BLaER1 treated with 17β-estradiol and CSF1 and Interleukin-3, amounts not matched to agents 10 nM and 100 nM (cell line): ENCODE data around the gene FOXC2.
A peak's percentile ranks its signal among the peaks of the same experiment; 100 is the strongest.

Source experiments
- H3K27ac ChIP-seq, 11 experiments: shearing (Covaris generic); formaldehyde crosslinking; 2 replicates each; pipeline ENCODE4 v1.8.1; 2022
- H3K27me3 ChIP-seq, 11 experiments: shearing (Covaris generic); formaldehyde crosslinking; 2 replicates each; pipeline ENCODE4 v1.8.1; 2022
- H3K36me3 ChIP-seq, 11 experiments: shearing (Covaris generic); formaldehyde crosslinking; 2 replicates each; pipeline ENCODE4 v1.8.1; 2022
- H3K4me1 ChIP-seq, 10 experiments: shearing (Covaris generic); formaldehyde crosslinking; 2 replicates each; pipeline ENCODE4 v1.8.1; 2022
- H3K4me2 ChIP-seq, 11 experiments: shearing (Covaris generic); formaldehyde crosslinking; 2 replicates each; pipeline ENCODE4 v1.8.1; 2022
- H3K4me3 ChIP-seq, 10 experiments: shearing (Covaris generic); formaldehyde crosslinking; 2 replicates each; pipeline ENCODE4 v1.8.1; 2022
- H3K9ac ChIP-seq, 11 experiments: shearing (Covaris generic); formaldehyde crosslinking; 2 replicates each; pipeline ENCODE4 v1.8.1; 2022
- H3K9me3 ChIP-seq, 11 experiments: shearing (Covaris generic); formaldehyde crosslinking; replicated peaks in 1 of 11; 2 replicates each; pipeline ENCODE4 v1.8.1; 2022
- H4K20me1 ChIP-seq, 11 experiments: shearing (Covaris generic); formaldehyde crosslinking; 2 replicates each; pipeline ENCODE4 v1.8.1; 2022
- Cebpa-rat ChIP-seq, 11 experiments: shearing (Covaris generic); IDR thresholded peaks; 2 replicates each; pipeline ENCODE4 v1.8.1; 2022

The FOXC2 gene

DNA sequence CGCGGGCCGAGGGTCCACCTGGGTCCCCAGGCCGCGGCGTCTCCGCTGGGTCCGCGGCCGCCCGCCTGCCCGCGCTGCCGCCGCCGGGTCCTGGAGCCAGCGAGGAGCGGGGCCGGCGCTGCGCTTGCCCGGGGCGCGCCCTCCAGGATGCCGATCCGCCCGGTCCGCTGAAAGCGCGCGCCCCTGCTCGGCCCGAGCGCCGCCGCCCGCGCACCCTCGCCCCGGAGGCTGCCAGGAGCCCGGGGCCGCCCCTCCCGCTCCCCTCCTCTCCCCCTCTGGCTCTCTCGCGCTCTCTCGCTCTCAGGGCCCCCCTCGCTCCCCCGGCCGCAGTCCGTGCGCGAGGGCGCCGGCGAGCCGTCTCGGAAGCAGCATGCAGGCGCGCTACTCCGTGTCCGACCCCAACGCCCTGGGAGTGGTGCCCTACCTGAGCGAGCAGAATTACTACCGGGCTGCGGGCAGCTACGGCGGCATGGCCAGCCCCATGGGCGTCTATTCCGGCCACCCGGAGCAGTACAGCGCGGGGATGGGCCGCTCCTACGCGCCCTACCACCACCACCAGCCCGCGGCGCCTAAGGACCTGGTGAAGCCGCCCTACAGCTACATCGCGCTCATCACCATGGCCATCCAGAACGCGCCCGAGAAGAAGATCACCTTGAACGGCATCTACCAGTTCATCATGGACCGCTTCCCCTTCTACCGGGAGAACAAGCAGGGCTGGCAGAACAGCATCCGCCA lies 504 bp downstream of the FOXC2 start:
- Histone ChIP-seq H3K27me3 (peaks cover 82 to 84% (median 83%) of the 10 kb centered on the region in 11 experiments), H3K4me1 (peaks cover 16 to 34% (median 30%) of the 10 kb centered on the region in 10 experiments), H3K9me3 (peaks cover 0 to 16% (median 0%) of the 10 kb centered on the region in 11 experiments; a peak in 4 of 22 replicates), H3K27ac (no peak overlapping the region), H3K36me3 (no peaks in the 10 kb centered on the region), H3K4me2 (peak overlapping the region; percentile 82 to 94 (median 92)), H4K20me1 (peaks cover 0 to 38% (median 13%) of the 10 kb centered on the region in 11 experiments; a peak in 11 of 22 replicates), H3K9ac (peak overlapping the region in 7 of 11 experiments; percentile 22 to 49 (median 44); a peak in 7 of 22 replicates), H3K4me3 (peak overlapping the region; percentile 46 to 73 (median 63))
- TF ChIP-seq Cebpa-rat (IDR thresholded peaks at IDR 0.05), result no peak

DNA sequence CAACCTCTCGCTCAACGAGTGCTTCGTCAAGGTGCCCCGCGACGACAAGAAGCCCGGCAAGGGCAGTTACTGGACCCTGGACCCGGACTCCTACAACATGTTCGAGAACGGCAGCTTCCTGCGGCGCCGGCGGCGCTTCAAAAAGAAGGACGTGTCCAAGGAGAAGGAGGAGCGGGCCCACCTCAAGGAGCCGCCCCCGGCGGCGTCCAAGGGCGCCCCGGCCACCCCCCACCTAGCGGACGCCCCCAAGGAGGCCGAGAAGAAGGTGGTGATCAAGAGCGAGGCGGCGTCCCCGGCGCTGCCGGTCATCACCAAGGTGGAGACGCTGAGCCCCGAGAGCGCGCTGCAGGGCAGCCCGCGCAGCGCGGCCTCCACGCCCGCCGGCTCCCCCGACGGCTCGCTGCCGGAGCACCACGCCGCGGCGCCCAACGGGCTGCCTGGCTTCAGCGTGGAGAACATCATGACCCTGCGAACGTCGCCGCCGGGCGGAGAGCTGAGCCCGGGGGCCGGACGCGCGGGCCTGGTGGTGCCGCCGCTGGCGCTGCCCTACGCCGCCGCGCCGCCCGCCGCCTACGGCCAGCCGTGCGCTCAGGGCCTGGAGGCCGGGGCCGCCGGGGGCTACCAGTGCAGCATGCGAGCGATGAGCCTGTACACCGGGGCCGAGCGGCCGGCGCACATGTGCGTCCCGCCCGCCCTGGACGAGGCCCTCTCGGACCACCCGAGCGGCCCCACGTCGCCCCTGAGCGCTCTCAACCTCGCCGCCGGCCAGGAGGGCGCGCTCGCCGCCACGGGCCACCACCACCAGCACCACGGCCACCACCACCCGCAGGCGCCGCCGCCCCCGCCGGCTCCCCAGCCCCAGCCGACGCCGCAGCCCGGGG lies 1.3 kb downstream of the FOXC2 start:
- H4K20me1 ChIP-seq, result peaks cover 0 to 38% (median 13%) of the 10 kb centered on the region in 11 experiments; a peak in 11 of 22 replicates
- H3K9me3 ChIP-seq, result peaks cover 0 to 16% (median 0%) of the 10 kb centered on the region in 11 experiments; a peak in 4 of 22 replicates
- H3K27me3 ChIP-seq, result peaks cover 85 to 92% (median 88%) of the 10 kb centered on the region in 11 experiments
- H3K4me1 ChIP-seq, result peaks cover 16 to 38% (median 31%) of the 10 kb centered on the region in 10 experiments
- TF ChIP-seq Cebpa-rat (IDR thresholded peaks at IDR 0.05), result no peak
- H3K36me3 ChIP-seq, result no peaks in the 10 kb centered on the region
- peak overlapping the region in 2 of 10 experiments; percentile 58 to 67; a peak in 3 of 20 replicates for H3K4me3 ChIP-seq
- H3K9ac ChIP-seq, result no peak overlapping the region
- no peak overlapping the region for H3K27ac ChIP-seq
- peak overlapping the region in 2 of 11 experiments; percentile 82 to 93; a peak in 4 of 22 replicates for H3K4me2 ChIP-seq

DNA sequence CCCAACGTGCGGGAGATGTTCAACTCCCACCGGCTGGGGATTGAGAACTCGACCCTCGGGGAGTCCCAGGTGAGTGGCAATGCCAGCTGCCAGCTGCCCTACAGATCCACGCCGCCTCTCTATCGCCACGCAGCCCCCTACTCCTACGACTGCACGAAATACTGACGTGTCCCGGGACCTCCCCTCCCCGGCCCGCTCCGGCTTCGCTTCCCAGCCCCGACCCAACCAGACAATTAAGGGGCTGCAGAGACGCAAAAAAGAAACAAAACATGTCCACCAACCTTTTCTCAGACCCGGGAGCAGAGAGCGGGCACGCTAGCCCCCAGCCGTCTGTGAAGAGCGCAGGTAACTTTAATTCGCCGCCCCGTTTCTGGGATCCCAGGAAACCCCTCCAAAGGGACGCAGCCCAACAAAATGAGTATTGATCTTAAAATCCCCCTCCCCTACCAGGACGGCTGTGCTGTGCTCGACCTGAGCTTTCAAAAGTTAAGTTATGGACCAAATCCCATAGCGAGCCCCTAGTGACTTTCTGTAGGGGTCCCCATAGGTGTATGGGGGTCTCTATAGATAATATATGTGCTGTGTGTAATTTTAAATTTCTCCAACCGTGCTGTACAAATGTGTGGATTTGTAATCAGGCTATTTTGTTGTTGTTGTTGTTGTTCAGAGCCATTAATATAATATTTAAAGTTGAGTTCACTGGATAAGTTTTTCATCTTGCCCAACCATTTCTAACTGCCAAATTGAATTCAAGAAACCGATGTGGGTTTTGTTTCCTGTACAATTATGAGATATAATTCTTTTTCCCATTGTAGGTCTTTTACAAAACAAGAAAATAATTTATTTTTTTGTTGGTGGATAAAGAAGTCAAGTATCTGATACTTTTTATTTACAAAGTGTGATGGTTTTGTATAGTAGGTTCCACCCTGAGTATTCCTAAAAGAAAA lies 2.3 kb downstream of the FOXC2 start:
- no peak for TF ChIP-seq Cebpa-rat (IDR thresholded peaks at IDR 0.05)
- no peak overlapping the region for H3K27ac ChIP-seq
- no peak overlapping the region for H3K4me2 ChIP-seq
- H3K27me3 ChIP-seq, result peaks cover 84 to 100% (median 89%) of the 10 kb centered on the region in 11 experiments
- no peaks in the 10 kb centered on the region for H3K36me3 ChIP-seq
- no peak overlapping the region for H3K4me3 ChIP-seq
- peaks cover 0 to 16% (median 0%) of the 10 kb centered on the region in 11 experiments; a peak in 4 of 22 replicates for H3K9me3 ChIP-seq
- H3K4me1 ChIP-seq, result peaks cover 16 to 34% (median 30%) of the 10 kb centered on the region in 10 experiments
- H4K20me1 ChIP-seq, result peaks cover 0 to 37% (median 13%) of the 10 kb centered on the region in 11 experiments; a peak in 11 of 22 replicates
- no peak overlapping the region for H3K9ac ChIP-seq

DNA sequence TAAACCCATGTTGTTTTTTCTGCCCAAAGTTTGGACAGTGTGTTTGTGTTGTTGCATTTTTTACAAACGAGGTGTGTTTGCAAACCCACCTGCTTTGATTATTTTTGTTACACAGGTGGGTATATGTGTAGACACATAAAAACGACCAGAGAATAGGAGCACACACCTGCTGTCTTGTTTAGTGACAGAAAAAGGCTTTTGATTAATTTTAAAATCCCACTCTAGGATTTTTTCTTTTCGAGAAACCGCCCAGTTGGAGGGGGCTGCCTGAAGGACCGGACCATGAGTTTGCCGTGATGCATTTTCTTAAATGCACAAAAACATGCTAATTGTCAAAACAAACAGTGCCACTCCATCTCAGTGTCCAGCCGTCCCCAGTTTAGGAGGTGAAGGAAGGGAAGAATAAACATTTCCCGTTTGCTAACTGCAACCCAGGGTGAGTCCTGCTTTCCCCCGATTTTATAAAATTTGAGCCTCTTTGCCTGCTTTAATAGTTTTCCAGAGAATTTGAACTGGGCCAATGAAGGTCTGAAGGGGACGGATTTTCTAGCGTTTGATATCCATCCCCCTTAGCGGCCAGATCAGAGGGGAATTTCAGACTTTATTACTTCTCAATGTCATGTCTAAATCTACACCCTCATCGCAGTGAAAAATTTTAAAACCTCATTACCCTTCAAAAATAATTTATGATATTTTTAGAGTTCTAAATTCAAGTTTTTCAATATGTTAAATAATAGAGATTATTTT lies 3.2 kb downstream of the FOXC2 start:
- Histone ChIP-seq H3K36me3 (no peaks in the 10 kb centered on the region), H3K27me3 (peaks cover 74 to 100% (median 87%) of the 10 kb centered on the region in 11 experiments), H3K4me3 (no peak overlapping the region), H4K20me1 (peaks cover 0 to 36% (median 13%) of the 10 kb centered on the region in 11 experiments; a peak in 11 of 22 replicates), H3K9ac (no peak overlapping the region), H3K27ac (no peak overlapping the region), H3K4me1 (peaks cover 14 to 30% (median 27%) of the 10 kb centered on the region in 10 experiments), H3K9me3 (peaks cover 0 to 16% (median 0%) of the 10 kb centered on the region in 11 experiments; a peak in 4 of 22 replicates), H3K4me2 (peak overlapping the region in 1 of 11 experiments; percentile 75; a peak in 2 of 22 replicates)
- TF ChIP-seq Cebpa-rat (IDR thresholded peaks at IDR 0.05), result no peak

DNA sequence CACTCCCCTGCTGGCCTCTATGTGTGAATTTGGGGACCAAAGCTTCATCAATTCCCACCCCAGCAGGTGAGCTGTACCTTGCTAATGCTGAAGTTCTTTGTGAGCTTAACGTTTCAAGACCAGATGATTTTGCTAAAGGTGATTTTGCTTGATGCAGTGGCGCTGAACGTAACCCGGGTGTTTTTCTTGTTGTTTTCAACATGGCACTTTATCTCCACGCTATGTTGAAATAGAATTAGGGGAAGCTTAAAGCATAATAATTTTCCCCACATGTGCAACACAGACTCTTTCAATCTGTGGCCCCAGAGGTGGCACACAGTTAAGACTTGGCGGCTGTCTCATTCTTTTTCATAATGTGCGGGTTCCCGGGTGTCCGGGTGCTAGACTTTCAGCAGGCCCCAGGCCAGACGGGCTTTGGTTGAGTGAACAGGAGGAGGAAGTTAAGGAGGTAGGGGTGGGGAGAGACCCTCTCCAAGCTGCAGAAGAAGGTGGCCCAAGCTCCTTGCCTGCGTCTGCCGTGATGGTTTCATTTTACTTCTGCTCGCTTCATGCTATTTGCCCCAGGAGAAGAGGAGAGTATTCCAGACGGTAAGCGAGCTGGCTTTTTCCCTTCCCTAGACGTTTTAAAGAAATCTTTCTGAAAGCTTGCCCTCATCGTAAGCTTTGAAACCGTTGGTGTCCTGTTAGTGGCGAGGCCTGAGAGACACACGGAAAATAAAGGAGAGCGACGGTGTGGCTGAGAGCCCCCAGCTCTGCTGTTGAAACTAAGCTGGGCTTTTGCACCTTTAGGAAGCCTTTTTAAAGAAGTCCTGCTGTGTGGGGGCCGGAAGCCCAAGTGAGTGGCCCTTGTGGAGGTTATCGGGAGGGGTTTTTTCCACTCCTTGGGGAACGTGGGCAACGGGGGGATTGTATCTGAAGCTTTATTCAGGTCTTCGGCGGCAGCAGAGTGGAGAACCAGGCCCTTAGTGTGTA lies 4.2 kb downstream of the FOXC2 start:
- H3K9ac ChIP-seq, result peak overlapping the region in 5 of 11 experiments; percentile 4 to 39 (median 37); a peak in 4 of 22 replicates
- peaks cover 14 to 30% (median 27%) of the 10 kb centered on the region in 10 experiments for H3K4me1 ChIP-seq
- H3K27me3 ChIP-seq, result peaks cover 72 to 100% (median 87%) of the 10 kb centered on the region in 11 experiments
- no peak for TF ChIP-seq Cebpa-rat (IDR thresholded peaks at IDR 0.05)
- peaks cover 0 to 36% (median 13%) of the 10 kb centered on the region in 11 experiments; a peak in 10 of 22 replicates for H4K20me1 ChIP-seq
- H3K4me3 ChIP-seq, result peak overlapping the region in 3 of 10 experiments; percentile 1 to 20 (median 17); a peak in 3 of 20 replicates
- peak overlapping the region; percentile 45 to 83 (median 68) for H3K4me2 ChIP-seq
- no peak overlapping the region for H3K27ac ChIP-seq
- peaks cover 0 to 12% (median 0%) of the 10 kb centered on the region in 11 experiments; a peak in 4 of 22 replicates for H3K9me3 ChIP-seq
- no peaks in the 10 kb centered on the region for H3K36me3 ChIP-seq

DNA sequence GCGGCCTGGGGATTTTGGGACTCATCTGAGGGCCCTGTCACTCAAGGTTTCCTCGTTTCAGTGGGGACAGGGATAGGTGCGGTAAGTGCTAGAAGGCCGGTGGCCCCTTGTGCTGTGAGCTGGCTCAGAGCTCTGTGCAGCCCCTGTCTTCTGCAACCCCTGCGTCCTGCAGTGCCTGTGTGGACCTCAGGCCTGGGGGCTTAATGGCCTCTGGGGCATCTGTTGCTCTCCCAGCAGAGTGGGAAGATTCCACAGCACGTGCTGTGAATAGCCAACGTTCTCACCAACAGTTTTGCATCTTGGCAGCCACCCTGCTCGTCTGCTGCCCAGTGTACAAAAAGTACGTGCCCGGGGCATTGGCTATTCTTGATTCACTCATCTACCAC lies 4.9 kb downstream of the FOXC2 start:
- Histone ChIP-seq H3K9me3 (peaks cover 0 to 9% (median 0%) of the 10 kb centered on the region in 11 experiments; a peak in 2 of 22 replicates), H3K36me3 (no peaks in the 10 kb centered on the region), H3K9ac (peak overlapping the region in 4 of 11 experiments; percentile 4 to 39 (median 36); a peak in 4 of 22 replicates), H4K20me1 (peaks cover 0 to 36% (median 13%) of the 10 kb centered on the region in 11 experiments; a peak in 10 of 22 replicates), H3K4me3 (peak overlapping the region in 3 of 10 experiments; percentile 1 to 20 (median 17); a peak in 3 of 20 replicates), H3K27me3 (peaks cover 70 to 100% (median 87%) of the 10 kb centered on the region in 11 experiments), H3K27ac (no peak overlapping the region), H3K4me1 (peaks cover 17 to 34% (median 30%) of the 10 kb centered on the region in 10 experiments), H3K4me2 (peak overlapping the region; percentile 45 to 83 (median 68); a peak in 20 of 22 replicates)
- no peak for TF ChIP-seq Cebpa-rat (IDR thresholded peaks at IDR 0.05)
